ENCODE measurements around the gene PTGR3. TPM values are rescaled to one million over a fixed set of nuclear protein-coding genes. Genes with fewer than 3 reads are reported as not detected.

PTGR3 gene
- total and polyA plus RNA-seq, 2 of the 8 experiments (the other 6 are each of a cell fraction or from before 2014, with no cell fraction given) = 2.0 to 3.6 TPM

- TF ChIP-seq SIN3A (conservative IDR thresholded peaks at IDR 0.05 in 1 of 2, IDR thresholded peaks at IDR 0.05 in 1 of 2; ENCODE audit: low read depth in 1 of 2, low read length in 2 of 2) (no peak), SP2 (IDR thresholded peaks at IDR 0.05; ENCODE audit: low read length) (no peak), HDAC2 (IDR thresholded peaks at IDR 0.05; ENCODE audit: borderline replicate concordance in 1 of 2, low read depth in 2 of 2, low read length in 2 of 2) (no peak), E2F6 (IDR thresholded peaks at IDR 0.05) (no peak), SIRT6 (IDR thresholded peaks at IDR 0.05; ENCODE audit: low read length) (no peak)
These were observed 2.6 kb upstream of the PTGR3 start (continued) for GRCh38 chr18:75211626-75211952.

Measured in H1 (cell line).